ENCODE data around the gene FCRL2.

Gene FCRL2

DNA sequence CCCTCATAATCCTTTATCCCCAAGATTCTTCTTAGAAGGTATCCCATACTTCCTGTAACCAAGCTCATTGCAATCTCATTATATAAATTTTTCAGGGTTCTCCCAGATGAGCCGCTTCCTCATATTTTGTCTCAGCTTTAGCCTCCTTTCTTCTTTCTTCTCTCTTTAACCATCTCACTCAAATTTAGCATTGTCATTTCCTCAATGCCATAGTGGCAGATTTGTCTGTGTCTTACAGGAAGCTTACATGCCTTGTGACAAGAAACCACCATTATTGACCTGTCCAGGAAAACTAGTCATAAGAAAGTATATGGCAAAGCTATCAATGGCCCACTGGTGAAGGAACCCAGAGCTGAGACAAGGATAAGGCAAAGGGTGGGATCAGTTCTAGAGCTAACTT, 6.0 kb upstream of the FCRL2 start:
- no peaks in the 10 kb centered on the region for H3K36me3 Mint-ChIP-seq (ENCODE audit: low read depth)
- no peaks in the 10 kb centered on the region for H3K9me3 Mint-ChIP-seq
- TF ChIP-seq, protein P1, sequence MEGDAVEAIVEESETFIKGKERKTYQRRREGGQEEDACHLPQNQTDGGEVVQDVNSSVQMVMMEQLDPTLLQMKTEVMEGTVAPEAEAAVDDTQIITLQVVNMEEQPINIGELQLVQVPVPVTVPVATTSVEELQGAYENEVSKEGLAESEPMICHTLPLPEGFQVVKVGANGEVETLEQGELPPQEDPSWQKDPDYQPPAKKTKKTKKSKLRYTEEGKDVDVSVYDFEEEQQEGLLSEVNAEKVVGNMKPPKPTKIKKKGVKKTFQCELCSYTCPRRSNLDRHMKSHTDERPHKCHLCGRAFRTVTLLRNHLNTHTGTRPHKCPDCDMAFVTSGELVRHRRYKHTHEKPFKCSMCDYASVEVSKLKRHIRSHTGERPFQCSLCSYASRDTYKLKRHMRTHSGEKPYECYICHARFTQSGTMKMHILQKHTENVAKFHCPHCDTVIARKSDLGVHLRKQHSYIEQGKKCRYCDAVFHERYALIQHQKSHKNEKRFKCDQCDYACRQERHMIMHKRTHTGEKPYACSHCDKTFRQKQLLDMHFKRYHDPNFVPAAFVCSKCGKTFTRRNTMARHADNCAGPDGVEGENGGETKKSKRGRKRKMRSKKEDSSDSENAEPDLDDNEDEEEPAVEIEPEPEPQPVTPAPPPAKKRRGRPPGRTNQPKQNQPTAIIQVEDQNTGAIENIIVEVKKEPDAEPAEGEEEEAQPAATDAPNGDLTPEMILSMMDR (IDR thresholded peaks at IDR 0.05; ENCODE audit: unreplicated experiment in 3 of 3), result no peak
- H3K4me3 Mint-ChIP-seq, result no peak overlapping the region
- H3K27ac Mint-ChIP-seq, result no peak overlapping the region
- H3K27me3 Mint-ChIP-seq (ENCODE audit: low read depth), result no peaks in the 10 kb centered on the region
- H3K4me1 Mint-ChIP-seq, result no peaks in the 10 kb centered on the region

DNA sequence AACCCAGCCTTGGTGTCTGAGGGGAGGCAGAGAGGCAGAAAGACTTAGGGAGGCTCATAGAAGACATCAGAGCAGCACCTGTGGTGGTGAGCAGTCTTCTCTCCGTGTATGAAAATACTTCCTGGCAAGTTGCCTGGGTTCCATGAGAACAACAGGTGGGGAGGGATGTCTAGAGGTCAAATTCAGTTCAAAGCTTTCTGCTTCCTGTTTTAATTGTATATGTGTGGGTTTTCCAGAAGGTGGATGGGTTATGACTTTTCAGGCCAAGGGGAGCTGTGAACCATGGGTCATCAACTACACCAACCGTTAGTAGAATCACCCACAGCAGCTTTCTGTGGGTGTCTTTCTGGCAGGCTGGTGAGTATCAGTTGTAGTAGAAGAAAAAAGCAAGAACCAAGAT, 4.1 kb upstream of the FCRL2 start:
- TF ChIP-seq, protein P1 (IDR thresholded peaks at IDR 0.05; ENCODE audit: unreplicated experiment in 3 of 3), result no peak

DNA sequence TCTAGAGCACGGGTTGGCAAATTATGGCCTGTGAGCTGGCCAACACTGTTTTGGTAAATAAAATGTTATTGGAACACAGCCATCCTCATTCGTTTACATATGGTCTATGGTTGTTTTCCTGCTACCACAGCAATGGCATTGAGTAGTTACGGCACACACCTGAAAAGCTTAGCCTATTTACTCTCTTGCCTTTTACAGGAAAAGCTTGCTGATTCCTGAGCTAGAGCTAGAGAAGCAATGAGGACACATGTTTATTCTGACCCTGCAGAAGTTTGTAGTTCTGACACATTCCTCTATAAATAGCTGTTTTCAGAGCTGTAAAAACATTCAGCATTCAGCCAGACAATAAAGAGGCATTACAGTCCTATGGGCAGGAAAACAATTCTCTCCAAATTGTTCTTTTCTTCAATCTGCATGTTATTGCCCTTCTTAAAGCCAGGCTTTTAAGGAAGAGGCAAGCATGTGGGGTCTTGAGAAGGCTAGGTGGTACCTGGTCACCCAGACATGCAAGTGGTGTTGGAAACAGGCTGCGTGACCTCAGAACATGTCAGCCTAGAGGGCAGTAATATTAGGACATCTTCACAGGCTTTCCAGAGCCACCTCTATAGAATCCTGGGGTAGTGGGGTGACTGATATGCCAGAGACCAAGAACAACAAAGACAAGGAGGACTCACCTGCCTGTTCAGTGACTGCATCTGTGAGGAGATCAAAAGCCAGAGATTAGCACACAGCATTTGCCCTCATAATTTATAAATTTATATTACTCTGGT, 1.6 kb downstream of the FCRL2 start:
- Mint-ChIP-seq H3K36me3 (ENCODE audit: low read depth) (no peaks in the 10 kb centered on the region), H3K27me3 (ENCODE audit: low read depth) (no peaks in the 10 kb centered on the region), H3K9me3 (no peaks in the 10 kb centered on the region), H3K4me3 (no peak overlapping the region), H3K27ac (no peak overlapping the region), H3K4me1 (no peaks in the 10 kb centered on the region)
- TF ChIP-seq, protein P1 (IDR thresholded peaks at IDR 0.05; ENCODE audit: unreplicated experiment in 3 of 3), result no peak

More for the DNA sequence above, 4.1 kb upstream of the FCRL2 start:
- Mint-ChIP-seq H3K4me1 (no peaks in the 10 kb centered on the region), H3K9me3 (no peaks in the 10 kb centered on the region), H3K27ac (no peak overlapping the region), H3K36me3 (ENCODE audit: low read depth) (no peaks in the 10 kb centered on the region), H3K4me3 (no peak overlapping the region), H3K27me3 (ENCODE audit: low read depth) (no peaks in the 10 kb centered on the region)

DNA sequence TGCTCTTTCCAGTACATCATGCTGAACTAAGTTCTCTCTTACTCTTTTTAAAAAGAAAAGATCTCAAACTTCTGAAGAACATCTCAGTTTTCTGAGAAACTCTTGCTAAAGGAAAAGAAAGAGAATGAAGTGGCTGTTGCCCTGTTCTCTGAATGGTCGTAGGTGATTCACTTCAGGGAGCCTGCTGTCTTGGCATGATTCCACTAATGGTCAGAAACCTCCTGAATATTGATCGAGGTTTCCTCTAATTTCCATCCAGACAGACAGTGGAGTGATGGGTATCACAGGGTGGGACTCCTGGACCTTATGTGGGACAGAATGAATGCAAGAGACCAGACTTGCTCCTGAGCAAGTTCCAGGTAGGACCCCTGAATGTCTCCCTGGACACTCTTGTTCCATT, 2.5 kb downstream of the FCRL2 start:
- H3K36me3 Mint-ChIP-seq (ENCODE audit: low read depth), result no peaks in the 10 kb centered on the region
- no peaks in the 10 kb centered on the region for H3K27me3 Mint-ChIP-seq (ENCODE audit: low read depth)
- H3K4me1 Mint-ChIP-seq, result no peaks in the 10 kb centered on the region
- H3K9me3 Mint-ChIP-seq, result no peaks in the 10 kb centered on the region
- TF ChIP-seq, protein P1 (IDR thresholded peaks at IDR 0.05; ENCODE audit: unreplicated experiment in 3 of 3), result no peak
- no peak overlapping the region for H3K27ac Mint-ChIP-seq
- no peak overlapping the region for H3K4me3 Mint-ChIP-seq

DNA sequence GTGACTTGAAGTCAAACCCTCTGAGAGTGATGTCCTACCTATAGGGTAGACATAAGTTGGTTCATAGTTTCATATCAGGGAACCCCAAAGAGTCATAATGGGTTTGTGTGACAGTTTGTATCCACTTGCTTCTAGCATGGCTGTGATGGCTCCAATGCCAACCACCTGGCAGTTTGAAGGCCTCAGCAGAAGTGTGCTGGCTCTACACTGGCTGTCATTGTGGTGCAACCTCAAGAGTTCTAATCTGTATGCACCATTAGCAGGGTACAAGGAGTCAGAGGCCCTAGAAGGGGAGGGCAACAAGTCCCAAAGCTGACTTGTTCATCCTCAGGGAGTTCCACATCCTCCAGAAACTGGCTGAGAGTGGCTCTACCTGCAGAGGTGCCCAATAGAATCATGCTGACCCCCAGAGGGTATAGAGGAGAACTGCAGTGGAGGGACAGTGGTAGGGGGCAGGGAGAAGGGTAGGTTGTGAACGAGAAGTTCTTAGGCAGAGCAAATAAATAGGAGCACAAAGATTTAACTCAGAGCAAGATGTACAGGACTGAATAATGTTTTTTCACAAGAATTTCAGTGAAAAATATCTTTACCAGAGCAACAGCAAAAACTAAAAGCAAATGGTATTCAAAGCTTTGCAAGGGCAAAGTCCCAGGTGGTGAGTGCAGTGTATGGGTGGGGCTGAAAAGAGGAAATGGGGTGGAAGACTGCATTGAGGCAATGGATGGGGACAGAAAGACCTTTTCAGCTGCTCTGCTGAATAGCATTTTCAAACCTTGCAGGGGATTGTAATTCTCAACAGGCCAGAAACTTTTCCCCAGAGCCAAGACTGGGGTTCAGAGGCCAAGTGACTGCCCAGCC, 3.2 kb downstream of the FCRL2 start:
- Mint-ChIP-seq H3K4me1 (no peaks in the 10 kb centered on the region), H3K27me3 (ENCODE audit: low read depth) (no peaks in the 10 kb centered on the region), H3K36me3 (ENCODE audit: low read depth) (no peaks in the 10 kb centered on the region), H3K27ac (no peak overlapping the region), H3K4me3 (no peak overlapping the region), H3K9me3 (no peaks in the 10 kb centered on the region)
- TF ChIP-seq, protein P1 (IDR thresholded peaks at IDR 0.05; ENCODE audit: unreplicated experiment in 3 of 3), result peak in 1 of 3 experiments; percentile 16

Data from nephron (organoid).